Activated CD4-positive, alpha-beta memory T cell treated with anti-CD3 and anti-CD28 coated beads for 36 hours (primary cell): ENCODE results near the gene UPP2. TPM values are rescaled to one million over a fixed set of nuclear protein-coding genes. Genes with fewer than 3 reads are reported as not detected.

Experiments
- CTCF ChIA-PET: fragments of 350-600 bp; sonication (Branson Sonifier 250); formaldehyde crosslinking; loops from one replicate; lab custom pipeline; 2021; ENCODE audit warnings: antibody characterized with exemption, inconsistent platforms; lab: Charles Lee
- POLR2A ChIA-PET: fragments of 350-600 bp; sonication (Branson Sonifier 250); formaldehyde crosslinking; loops from one replicate; lab custom pipeline; 2021; ENCODE audit warnings: antibody characterized with exemption; lab: Charles Lee
- DNase-seq: peaks from one replicate; pipeline ENCODE4 v3.0.0-alpha.2; 2020
- H3K27ac Mint-ChIP-seq: one replicate; pipeline ENCODE4 v1.8.0; 2021; ENCODE audit warnings: mixed read lengths
- H3K27me3 Mint-ChIP-seq: one replicate; pipeline ENCODE4 v1.8.0; 2021; ENCODE audit warnings: mixed read lengths
- H3K36me3 Mint-ChIP-seq: one replicate; pipeline ENCODE4 v1.8.0; 2021; ENCODE audit warnings: mixed read lengths
- H3K4me1 Mint-ChIP-seq: one replicate; pipeline ENCODE4 v1.8.0; 2021; ENCODE audit warnings: low read depth, mixed read lengths
- H3K4me3 Mint-ChIP-seq: one replicate; pipeline ENCODE4 v1.8.0; 2021; ENCODE audit warnings: mild to moderate bottlenecking, mixed read lengths
- H3K9me3 Mint-ChIP-seq: one replicate; pipeline ENCODE4 v1.8.0; 2021; ENCODE audit warnings: mixed read lengths
- intact Hi-C: fragments of 100-400 bp; cut with micrococcal nuclease; formaldehyde crosslinking; loops from one replicate; pipeline ENCODE4 v1.15.1; 2023
- total RNA-seq, 2 experiments: library from RNA; stranded (reverse); gene quantifications; one replicate each; pipeline ENCODE4 v1.2.3, GENCODE V29; 2021

The UPP2 gene
- total RNA-seq, 2 experiments from 2014 or later: not detected

GRCh38 chr2:158153270-158154015, 51.8 kb downstream of the UPP2 start:
- Mint-ChIP-seq H3K9me3 (no peaks in the 10 kb centered on the region), H3K4me1 (no peaks in the 10 kb centered on the region), H3K27ac (no peak overlapping the region), H3K36me3 (no peaks in the 10 kb centered on the region), H3K27me3 (peaks cover 2% of the 10 kb centered on the region), H3K4me3 (no peak overlapping the region)
- ChIA-PET CTCF (no interaction called here), POLR2A (no interaction called here)
- intact Hi-C loops: no loop called here
- no peak for DNase-seq

GRCh38 chr2:158154596-158154995, 52.9 kb downstream of the UPP2 start:
- Mint-ChIP-seq H3K4me3 (no peak overlapping the region), H3K27me3 (peaks cover 4% of the 10 kb centered on the region), H3K27ac (no peak overlapping the region), H3K36me3 (no peaks in the 10 kb centered on the region), H3K9me3 (no peaks in the 10 kb centered on the region), H3K4me1 (no peaks in the 10 kb centered on the region)
- CTCF ChIA-PET: no interaction called here
- POLR2A ChIA-PET: no interaction called here
- no peak for DNase-seq
- intact Hi-C loops: no loop called here

GRCh38 chr2:158172719-158173118, 71.0 kb downstream of the UPP2 start:
- POLR2A ChIA-PET: no interaction called here
- no peak overlapping the region for H3K4me3 Mint-ChIP-seq
- no peak for DNase-seq
- H3K4me1 Mint-ChIP-seq: no peaks in the 10 kb centered on the region
- intact Hi-C loops: no loop called here
- no peaks in the 10 kb centered on the region for H3K36me3 Mint-ChIP-seq
- CTCF ChIA-PET: no interaction called here
- H3K27ac Mint-ChIP-seq: no peak overlapping the region
- H3K9me3 Mint-ChIP-seq: no peaks in the 10 kb centered on the region
- peaks cover 6% of the 10 kb centered on the region for H3K27me3 Mint-ChIP-seq

GRCh38 chr2:158174495-158174894, 72.8 kb downstream of the UPP2 start:
- DNase-seq: no peak
- POLR2A ChIA-PET: no interaction called here
- H3K9me3 Mint-ChIP-seq: no peaks in the 10 kb centered on the region
- CTCF ChIA-PET: no interaction called here
- no peak overlapping the region for H3K4me3 Mint-ChIP-seq
- no peak overlapping the region for H3K27ac Mint-ChIP-seq
- no peaks in the 10 kb centered on the region for H3K4me1 Mint-ChIP-seq
- no peaks in the 10 kb centered on the region for H3K36me3 Mint-ChIP-seq
- peaks cover 9% of the 10 kb centered on the region for H3K27me3 Mint-ChIP-seq
- intact Hi-C loops: no loop called here

- DNase-seq: no peak
- Mint-ChIP-seq H3K4me3 (no peak overlapping the region), H3K9me3 (no peaks in the 10 kb centered on the region), H3K27me3 (peaks cover 9% of the 10 kb centered on the region), H3K27ac (no peak overlapping the region), H3K36me3 (no peaks in the 10 kb centered on the region), H3K4me1 (no peaks in the 10 kb centered on the region)
- CTCF ChIA-PET: no interaction called here
- intact Hi-C loops: no loop called here
- POLR2A ChIA-PET: no interaction called here
These were observed 73.3 kb downstream of the UPP2 start for GRCh38 chr2:158174956-158175355.

- intact Hi-C loops: loop anchor here (2.0 kb wide), 1 partner anchor 576 kb away; no protein-coding TSS in a partner anchor
- Mint-ChIP-seq H3K27me3 (peaks cover 23% of the 10 kb centered on the region), H3K4me3 (no peak overlapping the region), H3K9me3 (no peaks in the 10 kb centered on the region), H3K4me1 (no peaks in the 10 kb centered on the region), H3K27ac (no peak overlapping the region), H3K36me3 (no peaks in the 10 kb centered on the region)
- POLR2A ChIA-PET: no interaction called here
- CTCF ChIA-PET: interaction anchor here (1.7 to 3.2 kb wide), 2 partner anchors 576 to 940 kb away, joined by 4 to 22 read pairs; no protein-coding TSS in a partner anchor
- DNase-seq: no peak
These were observed 77.0 kb downstream of the UPP2 start for GRCh38 chr2:158178646-158179045.

- intact Hi-C loops: loop anchor here (2.0 kb wide), 1 partner anchor 575 kb away; no protein-coding TSS in a partner anchor
- Mint-ChIP-seq H3K27me3 (peaks cover 24% of the 10 kb centered on the region), H3K27ac (no peak overlapping the region), H3K9me3 (no peaks in the 10 kb centered on the region), H3K36me3 (no peaks in the 10 kb centered on the region), H3K4me1 (no peaks in the 10 kb centered on the region), H3K4me3 (no peak overlapping the region)
- POLR2A ChIA-PET: interaction anchor here (0.7 kb wide), 1 partner anchor 60 kb away, joined by 3 read pairs; no protein-coding TSS in a partner anchor
- DNase-seq: no peak
- CTCF ChIA-PET: interaction anchor here (0.7 to 3.2 kb wide), 5 partner anchors 468 to 939 kb away, joined by 3 to 22 read pairs (median 4); no protein-coding TSS in a partner anchor
These were observed 78.0 kb downstream of the UPP2 start for GRCh38 chr2:158179660-158180059.

GRCh38 chr2:158181171-158181570, 79.5 kb downstream of the UPP2 start:
- Mint-ChIP-seq H3K4me1 (no peaks in the 10 kb centered on the region), H3K27ac (no peak overlapping the region), H3K27me3 (peaks cover 28% of the 10 kb centered on the region), H3K4me3 (no peak overlapping the region), H3K9me3 (no peaks in the 10 kb centered on the region), H3K36me3 (no peaks in the 10 kb centered on the region)
- ChIA-PET POLR2A (no interaction called here), CTCF (interaction anchor here (3.2 kb wide), 1 partner anchor 573 kb away, joined by 22 read pairs; no protein-coding TSS in a partner anchor)
- DNase-seq: no peak
- intact Hi-C loops: no loop called here

GRCh38 chr2:158182676-158183295, 81.1 kb downstream of the UPP2 start:
- Mint-ChIP-seq H3K27me3 (peaks cover 29% of the 10 kb centered on the region), H3K4me1 (no peaks in the 10 kb centered on the region), H3K4me3 (no peak overlapping the region), H3K27ac (no peak overlapping the region), H3K9me3 (no peaks in the 10 kb centered on the region), H3K36me3 (no peaks in the 10 kb centered on the region)
- ChIA-PET POLR2A (no interaction called here), CTCF (no interaction called here)
- intact Hi-C loops: no loop called here
- DNase-seq: no peak

GRCh38 chr2:158184001-158184400, 82.3 kb downstream of the UPP2 start:
- Mint-ChIP-seq H3K4me1 (no peaks in the 10 kb centered on the region), H3K4me3 (no peak overlapping the region), H3K36me3 (no peaks in the 10 kb centered on the region), H3K27me3 (peaks cover 27% of the 10 kb centered on the region), H3K27ac (no peak overlapping the region), H3K9me3 (no peaks in the 10 kb centered on the region)
- POLR2A ChIA-PET: interaction anchor here (0.6 kb wide), 1 partner anchor 941 kb away, joined by 3 read pairs; no protein-coding TSS in a partner anchor
- CTCF ChIA-PET: no interaction called here
- no peak for DNase-seq
- intact Hi-C loops: no loop called here

- no peak overlapping the region for H3K27ac Mint-ChIP-seq
- intact Hi-C loops: no loop called here
- ChIA-PET POLR2A (no interaction called here), CTCF (no interaction called here)
- H3K4me1 Mint-ChIP-seq: peaks cover 5% of the 10 kb centered on the region
- H3K36me3 Mint-ChIP-seq: no peaks in the 10 kb centered on the region
- H3K27me3 Mint-ChIP-seq: peaks cover 29% of the 10 kb centered on the region
- no peaks in the 10 kb centered on the region for H3K9me3 Mint-ChIP-seq
- no peak overlapping the region for H3K4me3 Mint-ChIP-seq
- DNase-seq: no peak
These were observed 83.1 kb downstream of the UPP2 start for GRCh38 chr2:158184556-158185343.
